ENCODE measurements around the gene UCHL1.

- TF ChIP-seq TAF1 (IDR thresholded peaks at IDR 0.05; ENCODE audit: low read depth) (peak; percentile 74), CTCF (IDR thresholded peaks at IDR 0.05; ENCODE audit: poor library complexity, severe bottlenecking) (peak; percentile 70), RAD21 (conservative IDR thresholded peaks at IDR 0.05) (peak; percentile 58), EZH2 (IDR thresholded peaks at IDR 0.05; ENCODE audit: borderline replicate concordance, insufficient read depth, low read length, poor library complexity, severe bottlenecking) (no peak), REST (IDR thresholded peaks at IDR 0.05; ENCODE audit: borderline replicate concordance) (peak; percentile 85), EP300 (conservative IDR thresholded peaks at IDR 0.05; ENCODE audit: poor library complexity, severe bottlenecking) (peak; percentile 39), MXI1 (conservative IDR thresholded peaks at IDR 0.05; ENCODE audit: poor library complexity, severe bottlenecking) (no peak), POLR2AphosphoS5 (IDR thresholded peaks at IDR 0.05) (peak; percentile 87)
These were observed 40.3 kb upstream of the UCHL1 start for GRCh38 chr4:41216294-41217019.
